Stimulated activated naive CD4-positive, alpha-beta T cell (primary cell): ENCODE data around the gene SLC22A16.

Source experiments
- DNase-seq, 6 experiments: peaks; one replicate each; lab custom pipeline; 2025; lab: John Stamatoyannopoulos, UW

The SLC22A16 gene

GRCh38 chr6:110447761-110448160 lies 28.7 kb downstream of the SLC22A16 start:
- no peak for DNase-seq

- DNase-seq, result no peak
Measured at GRCh38 chr6:110446405-110446804, 30.0 kb downstream of the SLC22A16 start.

GRCh38 chr6:110440026-110440425 lies 36.4 kb downstream of the SLC22A16 start:
- DNase-seq, result no peak

GRCh38 chr6:110439356-110439755 lies 37.1 kb downstream of the SLC22A16 start:
- no peak for DNase-seq

- no peak for DNase-seq
Measured at GRCh38 chr6:110434961-110435602, 41.3 kb downstream of the SLC22A16 start.

- no peak for DNase-seq
Measured at GRCh38 chr6:110432285-110432900, 44.0 kb downstream of the SLC22A16 start.

GRCh38 chr6:110430741-110431140 lies 45.7 kb downstream of the SLC22A16 start:
- DNase-seq, result no peak

GRCh38 chr6:110430236-110430635 lies 46.2 kb downstream of the SLC22A16 start:
- DNase-seq, result no peak

GRCh38 chr6:110428153-110428552 lies 48.3 kb downstream of the SLC22A16 start:
- DNase-seq, result no peak

GRCh38 chr6:110425816-110426215 lies 50.6 kb downstream of the SLC22A16 start:
- no peak for DNase-seq

GRCh38 chr6:110422444-110422822 lies 54.0 kb downstream of the SLC22A16 start:
- no peak for DNase-seq

GRCh38 chr6:110421749-110422443 lies 54.5 kb downstream of the SLC22A16 start:
- DNase-seq, result no peak

- no peak for DNase-seq
Measured at GRCh38 chr6:110419028-110419739, 57.2 kb downstream of the SLC22A16 start.

GRCh38 chr6:110418594-110418993 lies 57.8 kb downstream of the SLC22A16 start:
- no peak for DNase-seq

GRCh38 chr6:110415086-110415916 lies 61.1 kb downstream of the SLC22A16 start, which contains the start of gene DDO:
DDO (minus strand) TSS chr6:110415575; CDS start chr6:110413462, 2,113 bp downstream.
- no peak for DNase-seq

- no peak for DNase-seq
Measured at GRCh38 chr6:110414669-110415068, 61.7 kb downstream of the SLC22A16 start.

GRCh38 chr6:110412360-110412759 lies 64.1 kb downstream of the SLC22A16 start:
- DNase-seq, result no peak

- DNase-seq, result no peak
Measured at GRCh38 chr6:110410511-110410910, 65.9 kb downstream of the SLC22A16 start.

GRCh38 chr6:110409794-110410193 lies 66.6 kb downstream of the SLC22A16 start:
- DNase-seq, result no peak

- no peak for DNase-seq
Measured at GRCh38 chr6:110408901-110409300, 67.5 kb downstream of the SLC22A16 start.

GRCh38 chr6:110404607-110405006 lies 71.8 kb downstream of the SLC22A16 start:
- no peak for DNase-seq
